Ishikawa (cell line): ENCODE measurements around the gene FSTL1.

Source experiments
- CEBPB ChIP-seq: IDR thresholded peaks from 2 replicates; pipeline ENCODE4 v1.6.1; 2012
- CREB1 ChIP-seq: IDR thresholded peaks from 2 replicates; pipeline ENCODE4 v1.6.1; 2012; ENCODE audit warnings: low read depth
- EGR1 ChIP-seq: IDR thresholded peaks from 2 replicates; pipeline ENCODE4 v1.6.1; 2012
- EP300 ChIP-seq: IDR thresholded peaks from 2 replicates; pipeline ENCODE4 v1.6.1; 2012; ENCODE audit warnings: borderline replicate concordance
- FOXM1 ChIP-seq: IDR thresholded peaks from 2 replicates; pipeline ENCODE4 v1.6.1; 2012; ENCODE audit warnings: low read depth, borderline replicate concordance
- NFIC ChIP-seq: IDR thresholded peaks from 2 replicates; pipeline ENCODE4 v1.6.1; 2012
- RAD21 ChIP-seq: IDR thresholded peaks from 2 replicates; pipeline ENCODE4 v1.6.1; 2012; ENCODE audit warnings: low read depth
- TAF1 ChIP-seq: IDR thresholded peaks from 2 replicates; pipeline ENCODE4 v1.6.1; 2012; ENCODE audit warnings: low read depth, mild to moderate bottlenecking
- TCF12 ChIP-seq: IDR thresholded peaks from 2 replicates; pipeline ENCODE4 v1.6.1; 2012; ENCODE audit warnings: low read depth
- TEAD4 ChIP-seq: IDR thresholded peaks from 2 replicates; pipeline ENCODE4 v1.6.1; 2012
- YY1 ChIP-seq: IDR thresholded peaks from 2 replicates; pipeline ENCODE4 v1.6.1; 2012; ENCODE audit warnings: low read depth
- ZBTB7A ChIP-seq: IDR thresholded peaks from 2 replicates; pipeline ENCODE4 v1.6.1; 2012; ENCODE audit warnings: low read depth
- TF ChIP-seq, protein P1 (sequence below): IDR thresholded peaks from 2 replicates; pipeline ENCODE4 v1.6.1; 2012
- TF ChIP-seq, protein P2 (sequence below): IDR thresholded peaks from 2 replicates; pipeline ENCODE4 v1.6.1; 2012
- TF ChIP-seq, protein P3 (sequence below): IDR thresholded peaks from 2 replicates; pipeline ENCODE4 v1.6.1; 2012; ENCODE audit warnings: low read depth, mild to moderate bottlenecking

The FSTL1 gene

DNA sequence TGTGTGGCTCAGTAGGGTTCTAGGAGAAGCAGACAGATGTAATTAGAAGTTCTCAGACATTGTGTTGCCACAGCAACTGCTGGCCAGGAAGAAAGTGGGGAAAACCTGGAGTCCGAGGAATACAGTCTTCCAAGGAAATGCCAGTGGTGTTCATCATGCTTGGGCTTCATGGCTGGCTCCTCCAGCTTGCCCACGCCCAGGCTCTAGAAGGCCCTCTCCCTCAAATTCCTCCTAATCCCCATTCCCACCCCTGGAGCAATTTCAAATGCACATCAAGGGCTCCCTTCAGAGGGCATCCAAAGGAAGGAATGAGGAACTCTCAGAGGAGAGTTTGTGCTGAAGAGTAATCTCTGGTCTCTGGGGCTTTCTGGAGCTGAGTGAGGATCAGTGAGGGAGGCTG lies 21.9 kb downstream of the FSTL1 start:
- no peak for TF ChIP-seq EP300
- TF ChIP-seq FOXM1: no peak
- TF ChIP-seq EGR1: no peak

DNA sequence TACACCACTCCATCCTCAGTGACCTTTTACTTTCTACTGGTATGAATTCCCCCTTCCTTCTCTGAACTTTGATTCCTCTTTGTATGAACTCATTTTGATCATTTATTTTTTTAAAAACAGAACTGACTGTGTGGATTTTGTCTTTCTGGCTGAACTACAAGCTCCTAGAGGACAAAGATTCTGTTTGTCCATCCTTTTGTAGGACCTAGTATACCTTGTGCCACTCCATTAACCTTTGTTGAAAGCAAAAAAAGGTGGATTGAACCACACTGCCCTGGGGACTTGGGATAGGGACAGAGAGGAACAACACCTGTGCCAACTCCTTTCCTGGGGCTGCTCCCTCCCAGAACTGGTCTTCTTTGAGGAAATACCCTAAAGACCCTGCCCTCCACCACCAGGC lies 23.6 kb downstream of the FSTL1 start:
- TF ChIP-seq TAF1 (no peak), FOXM1 (no peak), RAD21 (no peak), CREB1 (no peak), EP300 (no peak), TEAD4 (no peak), TCF12 (no peak), CEBPB (no peak), ZBTB7A (no peak), EGR1 (no peak), YY1 (no peak)
- TF ChIP-seq, protein P1, sequence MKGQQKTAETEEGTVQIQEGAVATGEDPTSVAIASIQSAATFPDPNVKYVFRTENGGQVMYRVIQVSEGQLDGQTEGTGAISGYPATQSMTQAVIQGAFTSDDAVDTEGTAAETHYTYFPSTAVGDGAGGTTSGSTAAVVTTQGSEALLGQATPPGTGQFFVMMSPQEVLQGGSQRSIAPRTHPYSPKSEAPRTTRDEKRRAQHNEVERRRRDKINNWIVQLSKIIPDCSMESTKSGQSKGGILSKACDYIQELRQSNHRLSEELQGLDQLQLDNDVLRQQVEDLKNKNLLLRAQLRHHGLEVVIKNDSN: no peak
- TF ChIP-seq, protein P2, sequence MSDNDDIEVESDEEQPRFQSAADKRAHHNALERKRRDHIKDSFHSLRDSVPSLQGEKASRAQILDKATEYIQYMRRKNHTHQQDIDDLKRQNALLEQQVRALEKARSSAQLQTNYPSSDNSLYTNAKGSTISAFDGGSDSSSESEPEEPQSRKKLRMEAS: no peak
- TF ChIP-seq, protein P3, sequence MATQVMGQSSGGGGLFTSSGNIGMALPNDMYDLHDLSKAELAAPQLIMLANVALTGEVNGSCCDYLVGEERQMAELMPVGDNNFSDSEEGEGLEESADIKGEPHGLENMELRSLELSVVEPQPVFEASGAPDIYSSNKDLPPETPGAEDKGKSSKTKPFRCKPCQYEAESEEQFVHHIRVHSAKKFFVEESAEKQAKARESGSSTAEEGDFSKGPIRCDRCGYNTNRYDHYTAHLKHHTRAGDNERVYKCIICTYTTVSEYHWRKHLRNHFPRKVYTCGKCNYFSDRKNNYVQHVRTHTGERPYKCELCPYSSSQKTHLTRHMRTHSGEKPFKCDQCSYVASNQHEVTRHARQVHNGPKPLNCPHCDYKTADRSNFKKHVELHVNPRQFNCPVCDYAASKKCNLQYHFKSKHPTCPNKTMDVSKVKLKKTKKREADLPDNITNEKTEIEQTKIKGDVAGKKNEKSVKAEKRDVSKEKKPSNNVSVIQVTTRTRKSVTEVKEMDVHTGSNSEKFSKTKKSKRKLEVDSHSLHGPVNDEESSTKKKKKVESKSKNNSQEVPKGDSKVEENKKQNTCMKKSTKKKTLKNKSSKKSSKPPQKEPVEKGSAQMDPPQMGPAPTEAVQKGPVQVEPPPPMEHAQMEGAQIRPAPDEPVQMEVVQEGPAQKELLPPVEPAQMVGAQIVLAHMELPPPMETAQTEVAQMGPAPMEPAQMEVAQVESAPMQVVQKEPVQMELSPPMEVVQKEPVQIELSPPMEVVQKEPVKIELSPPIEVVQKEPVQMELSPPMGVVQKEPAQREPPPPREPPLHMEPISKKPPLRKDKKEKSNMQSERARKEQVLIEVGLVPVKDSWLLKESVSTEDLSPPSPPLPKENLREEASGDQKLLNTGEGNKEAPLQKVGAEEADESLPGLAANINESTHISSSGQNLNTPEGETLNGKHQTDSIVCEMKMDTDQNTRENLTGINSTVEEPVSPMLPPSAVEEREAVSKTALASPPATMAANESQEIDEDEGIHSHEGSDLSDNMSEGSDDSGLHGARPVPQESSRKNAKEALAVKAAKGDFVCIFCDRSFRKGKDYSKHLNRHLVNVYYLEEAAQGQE: no peak

DNA sequence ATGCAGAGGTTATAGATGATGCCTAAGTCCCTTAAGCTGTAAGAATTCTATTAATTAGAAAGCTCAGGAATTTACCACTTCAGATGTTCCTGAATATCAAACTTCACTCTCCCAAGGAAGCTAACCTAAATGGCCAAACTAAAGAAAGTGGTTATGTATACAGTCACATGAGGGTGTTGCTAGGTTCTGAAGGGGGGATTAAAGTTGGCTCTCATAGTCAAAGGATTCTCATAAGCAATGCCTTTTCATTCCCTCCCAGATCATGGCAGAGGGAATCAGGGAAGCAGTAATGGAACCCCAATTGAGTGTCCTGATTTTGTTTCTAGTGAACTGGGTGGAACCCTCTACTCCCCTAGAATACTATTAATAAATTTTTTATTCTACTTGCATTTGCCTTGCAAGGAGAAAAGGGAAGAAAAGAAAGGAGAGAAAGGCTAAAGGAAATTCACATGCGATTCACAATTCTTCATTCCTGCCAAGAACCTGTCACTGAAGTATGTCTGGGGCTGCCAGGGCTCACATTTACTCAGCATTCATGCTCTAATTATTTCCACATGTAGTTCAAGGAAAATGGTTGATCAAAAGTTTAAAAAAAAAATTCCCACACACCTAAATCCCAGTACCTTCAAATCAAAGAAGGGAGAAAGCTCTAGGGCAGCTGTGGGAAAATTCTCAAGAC lies 25.1 kb downstream of the FSTL1 start:
- TF ChIP-seq TAF1 (no peak), TEAD4 (peak; percentile 76), RAD21 (no peak), FOXM1 (peak; percentile 40; the same call in 1 of the 2 replicates), TCF12 (0 out of 2 replicates have a peak, but pooled peaks have one; percentile 67), EP300 (peak; percentile 68; the same call in 1 of the 2 replicates), CREB1 (no peak), YY1 (no peak), NFIC (peak; percentile 85)
- TF ChIP-seq, protein P2: no peak

DNA sequence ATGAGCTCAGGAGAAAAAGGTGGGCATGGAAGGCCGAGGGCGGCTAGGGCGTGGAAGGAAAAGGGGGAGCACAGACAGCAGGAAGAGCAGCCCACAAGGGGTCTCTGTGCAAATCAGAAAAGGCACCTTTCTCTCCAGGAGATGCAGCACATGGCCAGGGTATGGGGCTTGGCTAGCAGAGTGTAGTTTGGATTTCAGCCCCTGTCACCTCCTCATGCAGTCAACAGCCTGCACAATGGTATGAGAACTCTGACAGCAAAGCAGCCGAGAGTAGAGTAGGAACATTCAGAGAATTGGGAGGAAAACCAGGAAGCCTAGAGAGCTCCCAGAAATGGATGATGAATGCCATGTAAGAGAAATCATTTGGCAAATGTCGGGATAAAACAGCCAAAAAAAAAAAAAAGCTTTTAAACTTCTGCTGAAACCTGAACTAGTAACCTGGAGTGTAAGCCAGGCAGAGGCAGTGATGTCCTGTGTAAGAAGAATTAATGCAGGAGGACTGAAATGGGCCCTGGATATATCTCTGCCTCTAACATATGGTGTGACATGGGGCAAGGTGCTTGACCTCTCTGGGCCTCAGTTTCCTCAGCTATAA lies 25.7 kb downstream of the FSTL1 start:
- TF ChIP-seq CEBPB (no peak), RAD21 (no peak), EP300 (no peak), TCF12 (no peak), YY1 (no peak), TAF1 (no peak), ZBTB7A (no peak), NFIC (no peak), CREB1 (no peak), EGR1 (no peak), TEAD4 (no peak), FOXM1 (no peak)
- TF ChIP-seq, protein P1: no peak
- TF ChIP-seq, protein P3: no peak
- TF ChIP-seq, protein P2: no peak

DNA sequence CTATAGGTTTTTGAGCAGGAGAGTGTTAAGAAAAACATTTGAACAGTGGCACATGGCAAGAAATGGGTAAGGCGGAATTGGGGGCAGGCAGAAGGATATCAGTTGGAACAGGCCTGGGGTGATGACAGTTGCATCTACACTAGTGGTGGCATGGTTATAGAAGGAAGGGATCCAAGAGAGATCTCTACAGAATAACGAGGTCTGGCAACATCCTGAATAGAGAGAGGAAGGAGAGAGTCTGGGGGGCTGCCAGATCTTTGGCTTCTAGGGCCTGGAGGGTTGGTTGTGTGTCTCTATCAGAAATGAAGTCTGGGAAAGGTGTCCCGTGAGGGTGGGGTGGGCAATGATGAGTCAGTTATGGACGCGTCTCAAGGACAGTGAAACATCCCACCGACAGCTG lies 26.3 kb downstream of the FSTL1 start:
- TF ChIP-seq ZBTB7A (no peak), NFIC (no peak), TCF12 (no peak), EP300 (no peak), TEAD4 (no peak), CREB1 (no peak), RAD21 (no peak), FOXM1 (no peak), YY1 (no peak)
- TF ChIP-seq, protein P1: no peak
- TF ChIP-seq, protein P2: no peak
